Colonic mucosa (tissue), 4 donors: ENCODE data around the gene RGL1. TPM values are rescaled to one million over a fixed set of nuclear protein-coding genes. Genes with fewer than 3 reads are reported as not detected.
A peak's percentile ranks its signal among the peaks of the same experiment; 100 is the strongest.

Source experiments
- DNase-seq: peaks from one replicate; pipeline ENCODE4 v3.0.0-alpha.2; 2020
- H3K27ac ChIP-seq: fragments of 200-600 bp; one replicate; pipeline ENCODE4 v1.8.0; 2021
- H3K27me3 ChIP-seq: fragments of 200-600 bp; one replicate; pipeline ENCODE4 v1.8.0; 2021
- H3K36me3 ChIP-seq: fragments of 200-600 bp; one replicate; pipeline ENCODE4 v1.8.0; 2021
- H3K4me1 ChIP-seq: fragments of 200-600 bp; one replicate; pipeline ENCODE4 v1.8.0; 2021; ENCODE audit warnings: mild to moderate bottlenecking
- H3K4me3 ChIP-seq: fragments of 200-600 bp; one replicate; pipeline ENCODE4 v1.8.0; 2021
- H3K9ac ChIP-seq, 2 donors: one replicate each; pipeline ENCODE4 v1.7.0; 2013; ENCODE audit warnings: control low read depth in 2 of 2, low read depth in 2 of 2, low read length in 2 of 2
- H3K9me3 ChIP-seq: fragments of 200-600 bp; one replicate; pipeline ENCODE4 v1.8.0; 2021
- CTCF ChIP-seq: fragments of 200-600 bp; IDR thresholded peaks from one replicate; pipeline ENCODE4 v1.8.0; 2022; ENCODE audit warnings: antibody characterized with exemption, mild to moderate bottlenecking
- intact Hi-C: fragments of 100-400 bp; cut with DNase I; formaldehyde crosslinking; loops from one replicate; pipeline ENCODE4 v1.14.1; 2022
- total RNA-seq, 2 donors: library from RNA; stranded (reverse); fragmentation: NEBNext Ultra II Directional in 1 of 2; extraction: Animal tissue kit (Norgen Biotek cat#: 25700) in 1 of 2; gene quantifications; one replicate each; pipeline ENCODE4 v1.2.1, GENCODE V29; 2021
- donor health status: healthy.
- donor health status: DM: no; HTN: no; CAD: no.
- donor health status: DM: no; HTN: no; CAD: no.

The RGL1 gene
- total RNA-seq, 2 donors from 2014 or later: 4.0 to 9.5 TPM

GRCh38 chr1:183953031-183953430, 148.1 kb downstream of the RGL1 start:
- H3K9ac ChIP-seq: no peak overlapping the region
- no peaks in the 10 kb centered on the region for H3K27me3 ChIP-seq
- no peak for TF ChIP-seq CTCF
- no peaks in the 10 kb centered on the region for H3K4me1 ChIP-seq
- H3K9me3 ChIP-seq: no peaks in the 10 kb centered on the region
- no peak for DNase-seq
- H3K4me3 ChIP-seq: no peak overlapping the region
- intact Hi-C loops: no loop called here
- no peaks in the 10 kb centered on the region for H3K36me3 ChIP-seq
- no peak overlapping the region for H3K27ac ChIP-seq

- Histone ChIP-seq H3K4me3 (no peak overlapping the region), H3K27ac (no peak overlapping the region), H3K4me1 (no peaks in the 10 kb centered on the region), H3K9me3 (no peaks in the 10 kb centered on the region), H3K9ac (no peak overlapping the region), H3K36me3 (no peaks in the 10 kb centered on the region), H3K27me3 (no peaks in the 10 kb centered on the region)
- no peak for TF ChIP-seq CTCF
- intact Hi-C loops: no loop called here
- DNase-seq: no peak
Observed at GRCh38 chr1:183954496-183954895, 149.6 kb downstream of the RGL1 start.

DNA sequence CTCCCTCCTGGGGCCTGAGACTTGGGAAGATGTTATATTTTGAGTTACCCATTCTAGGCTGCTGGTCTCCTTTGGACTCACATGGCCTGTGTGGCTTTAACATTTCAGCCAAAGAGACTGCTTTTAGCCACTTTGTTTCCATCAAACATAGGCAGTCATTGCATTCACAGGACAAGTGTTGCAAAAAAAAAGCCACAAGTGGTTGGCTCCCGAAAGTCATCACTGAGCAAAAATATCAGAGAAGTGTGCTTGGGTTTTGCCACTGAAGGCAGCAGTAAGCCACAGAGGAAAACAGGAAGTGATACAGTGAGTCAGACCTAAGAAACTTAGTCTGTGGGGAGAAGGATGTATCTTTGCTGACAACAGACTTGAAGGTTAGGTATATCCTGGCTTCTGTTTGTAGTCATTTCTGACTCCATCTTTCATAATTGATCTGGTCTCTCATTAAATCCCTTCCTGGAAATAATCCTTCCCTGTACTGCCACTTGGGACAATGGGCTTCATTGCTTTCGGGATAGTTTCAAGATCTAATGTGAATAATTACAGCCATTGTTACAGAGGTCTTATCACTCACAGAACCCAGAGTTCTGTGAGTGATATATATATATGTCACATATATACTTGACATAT, 151.8 kb downstream of the RGL1 start:
- H3K9ac ChIP-seq: no peak overlapping the region
- H3K9me3 ChIP-seq: no peaks in the 10 kb centered on the region
- TF ChIP-seq CTCF: no peak
- no peak overlapping the region for H3K4me3 ChIP-seq
- DNase-seq: no peak
- peak overlapping the region; percentile 37 for H3K27ac ChIP-seq
- no peaks in the 10 kb centered on the region for H3K27me3 ChIP-seq
- no peaks in the 10 kb centered on the region for H3K4me1 ChIP-seq
- intact Hi-C loops: no loop called here
- no peaks in the 10 kb centered on the region for H3K36me3 ChIP-seq

GRCh38 chr1:183957216-183957830, 152.4 kb downstream of the RGL1 start:
- no peak overlapping the region for H3K9ac ChIP-seq
- H3K36me3 ChIP-seq: no peaks in the 10 kb centered on the region
- TF ChIP-seq CTCF: no peak
- H3K4me1 ChIP-seq: no peaks in the 10 kb centered on the region
- no peak for DNase-seq
- H3K9me3 ChIP-seq: no peaks in the 10 kb centered on the region
- intact Hi-C loops: no loop called here
- H3K4me3 ChIP-seq: no peak overlapping the region
- peak overlapping the region; percentile 20 for H3K27ac ChIP-seq
- H3K27me3 ChIP-seq: no peaks in the 10 kb centered on the region

- intact Hi-C loops: no loop called here
- no peak for TF ChIP-seq CTCF
Observed at GRCh38 chr1:183958958-183959357, 154.0 kb downstream of the RGL1 start.

More at GRCh38 chr1:183958958-183959357, 154.0 kb downstream of the RGL1 start:
- Histone ChIP-seq H3K4me3 (no peak overlapping the region), H3K36me3 (no peaks in the 10 kb centered on the region), H3K4me1 (no peaks in the 10 kb centered on the region), H3K27me3 (no peaks in the 10 kb centered on the region), H3K27ac (no peak overlapping the region), H3K9ac (no peak overlapping the region), H3K9me3 (no peaks in the 10 kb centered on the region)
- DNase-seq: no peak
